Epithelial cell of esophagus (primary cell): Measurements from ENCODE around the gene GPBP1.
"Not testable (repeated sequence)": the region's sequence is repeated elsewhere in the genome, so short reads cannot be mapped to it uniquely, and the experiment has no call there.

Experiments used
- DNase-seq: peaks from one replicate; pipeline ENCODE4 v3.0.0; 2010; ENCODE audit warnings: low read depth
- H3K4me3 ChIP-seq: 2 replicates; pipeline ENCODE4 v1.5.1; 2011; ENCODE audit warnings: mild to moderate bottlenecking, low read length, control low read depth
- TF ChIP-seq, protein P1 (sequence below): IDR thresholded peaks from 2 replicates; pipeline ENCODE4 v1.5.1; 2011; ENCODE audit warnings: low read depth, mild to moderate bottlenecking, low read length, control low read depth, inconsistent platforms; ENCODE audit not compliant: insufficient read depth; ENCODE audit errors: missing control alignments

GPBP1 gene

GRCh38 chr5:57157131-57157530 is 16.7 kb upstream of the GPBP1 start:
- no peak for DNase-seq

GRCh38 chr5:57157666-57158065 is 16.2 kb upstream of the GPBP1 start:
- TF ChIP-seq, protein P1, sequence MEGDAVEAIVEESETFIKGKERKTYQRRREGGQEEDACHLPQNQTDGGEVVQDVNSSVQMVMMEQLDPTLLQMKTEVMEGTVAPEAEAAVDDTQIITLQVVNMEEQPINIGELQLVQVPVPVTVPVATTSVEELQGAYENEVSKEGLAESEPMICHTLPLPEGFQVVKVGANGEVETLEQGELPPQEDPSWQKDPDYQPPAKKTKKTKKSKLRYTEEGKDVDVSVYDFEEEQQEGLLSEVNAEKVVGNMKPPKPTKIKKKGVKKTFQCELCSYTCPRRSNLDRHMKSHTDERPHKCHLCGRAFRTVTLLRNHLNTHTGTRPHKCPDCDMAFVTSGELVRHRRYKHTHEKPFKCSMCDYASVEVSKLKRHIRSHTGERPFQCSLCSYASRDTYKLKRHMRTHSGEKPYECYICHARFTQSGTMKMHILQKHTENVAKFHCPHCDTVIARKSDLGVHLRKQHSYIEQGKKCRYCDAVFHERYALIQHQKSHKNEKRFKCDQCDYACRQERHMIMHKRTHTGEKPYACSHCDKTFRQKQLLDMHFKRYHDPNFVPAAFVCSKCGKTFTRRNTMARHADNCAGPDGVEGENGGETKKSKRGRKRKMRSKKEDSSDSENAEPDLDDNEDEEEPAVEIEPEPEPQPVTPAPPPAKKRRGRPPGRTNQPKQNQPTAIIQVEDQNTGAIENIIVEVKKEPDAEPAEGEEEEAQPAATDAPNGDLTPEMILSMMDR = no peak

More at GRCh38 chr5:57157131-57157530, 16.7 kb upstream of the GPBP1 start:
- TF ChIP-seq, protein P1 = no peak
- H3K4me3 ChIP-seq = no peak overlapping the region

DNA sequence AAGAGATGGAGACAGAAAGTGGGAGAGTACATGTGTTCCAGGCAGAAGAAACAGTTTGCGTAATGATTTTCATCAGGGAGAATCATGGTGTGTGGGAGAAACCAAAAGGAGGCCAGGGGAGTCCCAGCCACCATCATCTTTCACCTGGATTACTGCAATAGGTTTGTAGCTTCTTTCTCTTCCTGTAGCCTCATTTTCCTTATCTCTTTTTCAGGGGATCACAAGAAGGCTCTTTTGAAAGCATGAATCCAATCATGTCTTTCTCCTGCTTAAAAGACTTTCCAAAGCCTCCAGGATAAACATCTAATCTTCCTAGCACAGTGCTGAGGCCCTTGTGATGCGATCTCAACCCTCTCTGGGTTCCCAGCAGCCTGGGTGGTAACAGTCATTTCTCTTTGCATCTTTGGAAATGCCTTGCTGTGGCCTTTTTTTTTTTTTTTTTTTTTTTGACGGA is 10.3 kb upstream of the GPBP1 start:
- TF ChIP-seq, protein P1 = no peak
- H3K4me3 ChIP-seq = no peak overlapping the region
- DNase-seq = no peak

More at GRCh38 chr5:57157666-57158065, 16.2 kb upstream of the GPBP1 start:
- H3K4me3 ChIP-seq = no peak overlapping the region
- DNase-seq = no peak

GRCh38 chr5:57164124-57164523 is 9.7 kb upstream of the GPBP1 start:
- DNase-seq = no peak
- no peak overlapping the region for H3K4me3 ChIP-seq
- TF ChIP-seq, protein P1 = no peak

DNA sequence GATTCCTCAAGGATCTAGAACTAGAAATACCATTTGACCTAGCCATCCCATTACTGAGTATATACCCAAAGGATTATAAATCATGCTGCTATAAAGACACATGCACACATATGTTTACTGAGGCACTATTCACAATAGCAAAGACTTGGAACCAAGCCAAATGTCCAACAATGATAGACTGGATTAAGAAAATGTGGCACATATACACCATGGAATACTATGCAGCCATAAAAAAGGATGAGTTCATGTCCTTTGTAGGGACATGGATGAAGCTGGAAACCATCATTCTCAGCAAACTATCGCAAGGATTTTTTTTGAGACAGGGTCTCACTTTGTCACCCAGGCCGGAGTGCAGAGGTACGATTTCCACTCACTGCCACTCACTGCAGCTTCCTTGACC is 8.7 kb upstream of the GPBP1 start:
- not testable (repeated sequence) for DNase-seq, H3K4me3 ChIP-seq

DNA sequence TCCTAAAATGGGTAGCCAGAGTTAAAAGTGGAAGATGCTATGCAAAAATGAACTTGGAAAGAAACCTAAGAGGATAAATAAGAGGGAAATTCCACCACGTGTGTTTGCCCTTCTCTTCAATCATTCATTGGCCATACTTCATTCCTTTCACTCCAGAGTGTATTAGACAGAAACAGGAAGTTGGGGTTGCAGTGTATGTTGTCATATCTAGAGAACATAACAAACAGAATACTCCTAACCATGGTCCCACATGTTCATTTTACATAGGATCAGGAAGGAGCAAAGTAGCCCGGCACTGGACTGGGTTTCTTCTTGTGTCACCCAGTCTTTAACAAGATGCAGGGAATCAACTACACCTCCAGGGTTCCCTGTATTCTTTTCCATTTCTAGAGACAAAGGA is 7.6 kb upstream of the GPBP1 start:
- peak; percentile 39 for DNase-seq
- H3K4me3 ChIP-seq = no peak overlapping the region
- TF ChIP-seq, protein P1 = no peak

- TF ChIP-seq, protein P1 = no peak
- DNase-seq = no peak
- no peak overlapping the region for H3K4me3 ChIP-seq
These were observed 6.7 kb upstream of the GPBP1 start for GRCh38 chr5:57167201-57167600.

GRCh38 chr5:57170116-57170515 is 3.7 kb upstream of the GPBP1 start:
- not testable (repeated sequence) for DNase-seq, H3K4me3 ChIP-seq
